Loucy (cell line): ENCODE results near the gene TLE7.

Experiments
- EZH2phosphoT487 ChIP-seq: fragments of 200-600 bp; IDR thresholded peaks from 2 replicates; pipeline ENCODE4 v1.6.1; 2018; ENCODE audit warnings: antibody characterized with exemption, mild to moderate bottlenecking, moderate library complexity, borderline replicate concordance
- TF ChIP-seq, protein P1 (sequence below): fragments of 200-600 bp; sonication (generic); conservative IDR thresholded peaks from 2 replicates; pipeline ENCODE4 v1.5.1; 2014; ENCODE audit warnings: mild to moderate bottlenecking, antibody characterized with exemption, low read length

GRCh38 chr16:71402674-71403073 lies 39.2 kb downstream of the TLE7 start:
- TF ChIP-seq, protein P1, sequence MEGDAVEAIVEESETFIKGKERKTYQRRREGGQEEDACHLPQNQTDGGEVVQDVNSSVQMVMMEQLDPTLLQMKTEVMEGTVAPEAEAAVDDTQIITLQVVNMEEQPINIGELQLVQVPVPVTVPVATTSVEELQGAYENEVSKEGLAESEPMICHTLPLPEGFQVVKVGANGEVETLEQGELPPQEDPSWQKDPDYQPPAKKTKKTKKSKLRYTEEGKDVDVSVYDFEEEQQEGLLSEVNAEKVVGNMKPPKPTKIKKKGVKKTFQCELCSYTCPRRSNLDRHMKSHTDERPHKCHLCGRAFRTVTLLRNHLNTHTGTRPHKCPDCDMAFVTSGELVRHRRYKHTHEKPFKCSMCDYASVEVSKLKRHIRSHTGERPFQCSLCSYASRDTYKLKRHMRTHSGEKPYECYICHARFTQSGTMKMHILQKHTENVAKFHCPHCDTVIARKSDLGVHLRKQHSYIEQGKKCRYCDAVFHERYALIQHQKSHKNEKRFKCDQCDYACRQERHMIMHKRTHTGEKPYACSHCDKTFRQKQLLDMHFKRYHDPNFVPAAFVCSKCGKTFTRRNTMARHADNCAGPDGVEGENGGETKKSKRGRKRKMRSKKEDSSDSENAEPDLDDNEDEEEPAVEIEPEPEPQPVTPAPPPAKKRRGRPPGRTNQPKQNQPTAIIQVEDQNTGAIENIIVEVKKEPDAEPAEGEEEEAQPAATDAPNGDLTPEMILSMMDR, result no peak
- TF ChIP-seq EZH2phosphoT487, result no peak
